B cell (primary cell): ENCODE measurements around the gene SDK2. TPM values are rescaled to one million over a fixed set of nuclear protein-coding genes. Genes with fewer than 3 reads are reported as not detected.

Experiments used
- ATAC-seq: fragments of 200-7000 bp; cut with Tn5 transposase; one replicate; pipeline ENCODE4 v1.10.0; 2021; ENCODE audit warnings: low read depth, mild to moderate bottlenecking, moderate number of reproducible peaks, moderate library complexity
- CTCF ChIA-PET: fragments of 350-600 bp; sonication (Branson Sonifier 250); formaldehyde crosslinking; loops from one replicate; lab custom pipeline; 2021; ENCODE audit warnings: antibody characterized with exemption, inconsistent platforms; lab: Charles Lee
- POLR2A ChIA-PET: fragments of 350-600 bp; sonication (Branson Sonifier 250); formaldehyde crosslinking; loops from one replicate; lab custom pipeline; 2021; ENCODE audit warnings: antibody characterized with exemption; lab: Charles Lee
- DNase-seq: peaks from one replicate; pipeline ENCODE4 v3.0.0; 2013
- H2AFZ ChIP-seq: 2 replicates; pipeline ENCODE4 v1.6.1; 2012; ENCODE audit warnings: mild to moderate bottlenecking, low read depth, low read length; ENCODE audit not compliant: insufficient read depth, poor library complexity, severe bottlenecking
- H3K27ac ChIP-seq, 2 donors: 1 replicate in 1 of 2; 2 replicates in 1 of 2; pipeline ENCODE4 v1.5.1; 2012 to 2013; ENCODE audit warnings: low read length in 2 of 2, mild to moderate bottlenecking in 2 of 2, moderate library complexity in 1 of 2
- H3K27me3 ChIP-seq, 4 experiments: fragments of 200-600 bp in 1 of 4; sonication (generic) in 1 of 4; replicated peaks in 1 of 4; 1 replicate in 2 of 4; 2 replicates in 2 of 4; pipeline versions ENCODE4 v1.6.1 to v1.7.0; 2013 to 2016; ENCODE audit warnings: low read length in 3 of 4, mild to moderate bottlenecking in 2 of 4, mixed read lengths in 1 of 4, moderate library complexity in 1 of 4; ENCODE audit not compliant: insufficient read depth in 4 of 4, control insufficient read depth in 3 of 4; ENCODE audit errors: control extremely low read depth in 1 of 4
- H3K36me3 ChIP-seq, 2 experiments: replicated peaks in 1 of 2; 1 replicate in 1 of 2; 2 replicates in 1 of 2; pipeline versions ENCODE4 v1.6.1 to v1.7.1; 2013; ENCODE audit warnings: low read length in 1 of 2; ENCODE audit not compliant: insufficient read depth in 2 of 2, control insufficient read depth in 1 of 2; ENCODE audit errors: control extremely low read depth in 1 of 2, extremely low read depth in 1 of 2
- H3K4me1 ChIP-seq, 2 donors: fragments of 200-600 bp in 1 of 2; sonication (generic) in 1 of 2; 1 replicate in 1 of 2; 2 replicates in 1 of 2; pipeline versions ENCODE4 v1.5.1 to v1.6.1; 2013 to 2017; ENCODE audit warnings: low read length in 2 of 2; ENCODE audit not compliant: control insufficient read depth in 2 of 2, insufficient read depth in 2 of 2
- H3K4me2 ChIP-seq: replicated peaks from 2 replicates; pipeline ENCODE3; 2012; ENCODE audit warnings: mild to moderate bottlenecking, low read depth, low read length; ENCODE audit not compliant: poor library complexity, severe bottlenecking
- H3K4me3 ChIP-seq, 5 experiments: fragments of 200-600 bp in 1 of 5; sonication (generic) in 1 of 5; 1 replicate in 3 of 5; 2 replicates in 2 of 5; pipeline versions ENCODE4 v1.5.1 to v1.7.0; 2011 to 2016; ENCODE audit warnings: low read length in 4 of 5, mild to moderate bottlenecking in 4 of 5, low read depth in 2 of 5, control low read depth in 1 of 5, moderate library complexity in 1 of 5; ENCODE audit not compliant: insufficient read depth in 1 of 5; ENCODE audit errors: control extremely low read depth in 1 of 5, extremely low read depth in 1 of 5
- H3K79me2 ChIP-seq: fragments of 200-600 bp; sonication (generic); one replicate; pipeline ENCODE4 v1.6.0; 2016; ENCODE audit warnings: low read length; ENCODE audit not compliant: control insufficient read depth, insufficient read depth
- H3K9ac ChIP-seq: fragments of 200-600 bp; sonication (generic); 2 replicates; pipeline ENCODE4 v1.6.1; 2017; ENCODE audit warnings: mild to moderate bottlenecking, low read length, moderate library complexity
- H3K9me3 ChIP-seq, 3 donors: one replicate each; pipeline versions ENCODE4 v1.6.1 to v1.7.1; 2013; ENCODE audit warnings: low read length in 2 of 3; ENCODE audit not compliant: control insufficient read depth in 2 of 3, insufficient read depth in 1 of 3; ENCODE audit errors: control extremely low read depth in 1 of 3
- H4K20me1 ChIP-seq: 2 replicates; pipeline ENCODE4 v1.6.0; 2012; ENCODE audit warnings: mild to moderate bottlenecking, low read length; ENCODE audit not compliant: insufficient read depth, control insufficient read depth, poor library complexity, severe bottlenecking
- H3K27ac Mint-ChIP-seq: one replicate; pipeline ENCODE4 v1.8.0; 2021; ENCODE audit warnings: mixed read lengths
- H3K27me3 Mint-ChIP-seq: one replicate; pipeline ENCODE4 v1.8.0; 2021; ENCODE audit warnings: mixed read lengths
- H3K4me1 Mint-ChIP-seq: one replicate; pipeline ENCODE4 v1.8.0; 2021; ENCODE audit warnings: mixed read lengths
- H3K4me3 Mint-ChIP-seq: one replicate; pipeline ENCODE4 v1.8.0; 2021; ENCODE audit warnings: mixed read lengths
- H3K9me3 Mint-ChIP-seq: one replicate; pipeline ENCODE4 v1.8.0; 2022; ENCODE audit warnings: mixed read lengths; ENCODE audit not compliant: insufficient read depth
- CTCF ChIP-seq: fragments of 200-600 bp; IDR thresholded peaks from one replicate; pipeline ENCODE4 v1.8.0; 2022; ENCODE audit warnings: antibody characterized with exemption, mild to moderate bottlenecking
- EZH2 ChIP-seq: IDR thresholded peaks from 2 replicates; pipeline ENCODE4 v1.6.1; 2012; ENCODE audit warnings: borderline replicate concordance, low read depth, mild to moderate bottlenecking, moderate library complexity, low read length; ENCODE audit not compliant: insufficient read depth, poor library complexity, severe bottlenecking
- WGBS: methylation state at CpG from one replicate; pipeline ENCODE4 v1.1.5; 2013; ENCODE audit warnings: missing lambda C conversion rate; ENCODE audit not compliant: insufficient coverage; 5-methylcytosine and 5-hydroxymethylcytosine counted together
- intact Hi-C: fragments of 100-400 bp; cut with micrococcal nuclease; formaldehyde crosslinking; loops from one replicate; pipeline ENCODE4 v1.10.0; 2022
- polyA plus RNA-seq: library from polyadenylated mRNA; depleted of rRNA; stranded (reverse); fragments of >200 nt; gene quantifications from 2 replicates; pipeline ENCODE4 v1.2.3, GENCODE V29; 2012
- total RNA-seq, 2 donors: library from RNA; stranded (reverse); fragments of 120-200 nt in 1 of 2; gene quantifications; 1 replicate in 1 of 2; 2 replicates in 1 of 2; pipeline versions ENCODE4 v1.2.3 to v1.2.4, GENCODE V29; 2013 to 2022

Gene SDK2
- total and polyA plus RNA-seq, 2 donors (not counting 1 experiment from before 2014, with no cell fraction given): 3.2 to 13.0 TPM

GRCh38 chr17:73654241-73654640 lies 10.0 kb upstream of the SDK2 start:
- H3K27me3 Mint-ChIP-seq: peaks cover 16% of the 10 kb centered on the region
- intact Hi-C loops: no loop called here
- no peak overlapping the region for H3K27ac ChIP-seq
- no peak for TF ChIP-seq CTCF
- POLR2A ChIA-PET: no interaction called here
- H3K9me3 Mint-ChIP-seq: peaks cover 14% of the 10 kb centered on the region
- 93% methylated on average over 5 of the region's 5 CpGs for WGBS
- no peak overlapping the region for H2AFZ ChIP-seq
- no peaks in the 10 kb centered on the region for H3K27me3 ChIP-seq
- peaks cover 0 to 6% of the 10 kb centered on the region in 2 donors for H3K4me1 ChIP-seq
- no peak overlapping the region for H3K9ac ChIP-seq
- no peak overlapping the region for H3K4me3 ChIP-seq
- H3K4me3 Mint-ChIP-seq: no peak overlapping the region
- DNase-seq (no peak), ATAC-seq (no peak)
- H4K20me1 ChIP-seq: no peaks in the 10 kb centered on the region
- peaks cover 0 to 19% (median 16%) of the 10 kb centered on the region in 3 donors for H3K9me3 ChIP-seq
- H3K4me2 ChIP-seq: no peak overlapping the region
- no peaks in the 10 kb centered on the region for H3K79me2 ChIP-seq
- no peaks in the 10 kb centered on the region for H3K36me3 ChIP-seq
- peaks cover 4% of the 10 kb centered on the region for H3K4me1 Mint-ChIP-seq
- no peak overlapping the region for H3K27ac Mint-ChIP-seq
- CTCF ChIA-PET: no interaction called here

- no peak overlapping the region for H3K27ac Mint-ChIP-seq
- CTCF ChIA-PET: no interaction called here
These were observed 9.6 kb upstream of the SDK2 start for GRCh38 chr17:73653810-73654209.

More at GRCh38 chr17:73653810-73654209, 9.6 kb upstream of the SDK2 start:
- no peak overlapping the region for H3K4me3 ChIP-seq
- no peak overlapping the region for H3K27ac ChIP-seq
- intact Hi-C loops: no loop called here
- H2AFZ ChIP-seq: no peak overlapping the region
- Mint-ChIP-seq H3K27me3 (peaks cover 16% of the 10 kb centered on the region), H3K4me3 (no peak overlapping the region), H3K9me3 (peaks cover 14% of the 10 kb centered on the region), H3K4me1 (peaks cover 4% of the 10 kb centered on the region)
- no peak overlapping the region for H3K4me2 ChIP-seq
- DNase-seq (no peak), ATAC-seq (no peak)
- H3K9me3 ChIP-seq: peaks cover 0 to 19% (median 16%) of the 10 kb centered on the region in 3 donors
- POLR2A ChIA-PET: no interaction called here
- TF ChIP-seq EZH2 (no peak), CTCF (no peak)
- no peaks in the 10 kb centered on the region for H3K36me3 ChIP-seq
- H3K9ac ChIP-seq: no peak overlapping the region
- H3K4me1 ChIP-seq: peaks cover 0 to 6% of the 10 kb centered on the region in 2 donors
- no peaks in the 10 kb centered on the region for H3K27me3 ChIP-seq
- no CpG with 5 or more reads among the region's 1 CpG for WGBS
- no peaks in the 10 kb centered on the region for H4K20me1 ChIP-seq
- no peaks in the 10 kb centered on the region for H3K79me2 ChIP-seq
